ENCODE measurements around the gene R3HDM2. TPM values are rescaled to one million over a fixed set of nuclear protein-coding genes. Genes with fewer than 3 reads are reported as not detected.

The R3HDM2 gene
- total RNA-seq, 1 experiment from 2014 or later: 45.4 TPM

GRCh38 chr12:57211791-57212700 lies 218.8 kb downstream of the R3HDM2 start:
- intact Hi-C loops (cut with micrococcal nuclease): loop anchor here (2.0 kb wide), 1 partner anchor 241 kb away; no protein-coding TSS in a partner anchor
- Histone ChIP-seq H3K36me3 (ENCODE audit: control insufficient read depth in 1 of 2, insufficient read depth in 2 of 2, low read length in 2 of 2) (no peaks in the 10 kb centered on the region), H3K4me1 (ENCODE audit: control insufficient read depth in 1 of 2, insufficient read depth in 2 of 2, low read length in 2 of 2) (peaks cover 17 to 35% of the 10 kb centered on the region in 2 experiments), H3K27ac (ENCODE audit: low read depth, low read length) (no peak overlapping the region), H4K20me1 (ENCODE audit: insufficient read depth) (no peaks in the 10 kb centered on the region), H3K9ac (ENCODE audit: low read length) (no peak overlapping the region), H3K27me3 (ENCODE audit: insufficient read depth, low read length) (no peaks in the 10 kb centered on the region), H3K9me2 (ENCODE audit: insufficient read depth) (no peaks in the 10 kb centered on the region), H2AFZ (ENCODE audit: low read depth, low read length, poor library complexity, severe bottlenecking) (no peak overlapping the region), H3K4me2 (ENCODE audit: low read length) (no peak overlapping the region), H3K79me2 (ENCODE audit: insufficient read depth, low read length) (no peaks in the 10 kb centered on the region), H3K9me3 (ENCODE audit: control insufficient read depth in 1 of 2, insufficient read depth in 1 of 2, low read depth in 1 of 2, low read length in 2 of 2) (no peaks in the 10 kb centered on the region), H3K4me3 (replicated peaks in 1 of 2; ENCODE audit: low read depth in 1 of 2, low read length in 2 of 2) (no peak overlapping the region)
- ChIA-PET RAD21 (ENCODE audit: low non-redundant PET in 1 of 2, low total read pairs in 2 of 2, uncharacterized antibody in 2 of 2, unreplicated experiment in 2 of 2) (no interaction called here), POLR2A (no interaction called here), CTCF (interaction anchor here (2.4 to 4.2 kb wide), 4 partner anchors 27 to 243 kb away, joined by 17 to 103 read pairs (median 32); partner anchors contain the start of gene INHBE)
- DNase-seq (ENCODE audit: low read depth, low spot score) (no peak), ATAC-seq (no peak)
- BruUV-seq (replicated peaks): no TSS peak
- TF ChIP-seq EGR1 (IDR thresholded peaks at IDR 0.05; ENCODE audit: low read depth): no peak
- no peak for TF ChIP-seq SRF (IDR thresholded peaks at IDR 0.05; ENCODE audit: low read depth)
- no peak for TF ChIP-seq CEBPB (IDR thresholded peaks at IDR 0.05; ENCODE audit: low read depth)
- no peak for TF ChIP-seq POLR2AphosphoS5 (IDR thresholded peaks at IDR 0.05; ENCODE audit: low read depth, low read length)
- no peak for TF ChIP-seq ZNF274 (IDR thresholded peaks at IDR 0.05; ENCODE audit: low read depth, low read length)
- no peak for TF ChIP-seq FOSL1 (IDR thresholded peaks at IDR 0.05; ENCODE audit: low read depth)
- no peak for TF ChIP-seq RAD21 (IDR thresholded peaks at IDR 0.05; ENCODE audit: low read depth)
- TF ChIP-seq, protein P1, sequence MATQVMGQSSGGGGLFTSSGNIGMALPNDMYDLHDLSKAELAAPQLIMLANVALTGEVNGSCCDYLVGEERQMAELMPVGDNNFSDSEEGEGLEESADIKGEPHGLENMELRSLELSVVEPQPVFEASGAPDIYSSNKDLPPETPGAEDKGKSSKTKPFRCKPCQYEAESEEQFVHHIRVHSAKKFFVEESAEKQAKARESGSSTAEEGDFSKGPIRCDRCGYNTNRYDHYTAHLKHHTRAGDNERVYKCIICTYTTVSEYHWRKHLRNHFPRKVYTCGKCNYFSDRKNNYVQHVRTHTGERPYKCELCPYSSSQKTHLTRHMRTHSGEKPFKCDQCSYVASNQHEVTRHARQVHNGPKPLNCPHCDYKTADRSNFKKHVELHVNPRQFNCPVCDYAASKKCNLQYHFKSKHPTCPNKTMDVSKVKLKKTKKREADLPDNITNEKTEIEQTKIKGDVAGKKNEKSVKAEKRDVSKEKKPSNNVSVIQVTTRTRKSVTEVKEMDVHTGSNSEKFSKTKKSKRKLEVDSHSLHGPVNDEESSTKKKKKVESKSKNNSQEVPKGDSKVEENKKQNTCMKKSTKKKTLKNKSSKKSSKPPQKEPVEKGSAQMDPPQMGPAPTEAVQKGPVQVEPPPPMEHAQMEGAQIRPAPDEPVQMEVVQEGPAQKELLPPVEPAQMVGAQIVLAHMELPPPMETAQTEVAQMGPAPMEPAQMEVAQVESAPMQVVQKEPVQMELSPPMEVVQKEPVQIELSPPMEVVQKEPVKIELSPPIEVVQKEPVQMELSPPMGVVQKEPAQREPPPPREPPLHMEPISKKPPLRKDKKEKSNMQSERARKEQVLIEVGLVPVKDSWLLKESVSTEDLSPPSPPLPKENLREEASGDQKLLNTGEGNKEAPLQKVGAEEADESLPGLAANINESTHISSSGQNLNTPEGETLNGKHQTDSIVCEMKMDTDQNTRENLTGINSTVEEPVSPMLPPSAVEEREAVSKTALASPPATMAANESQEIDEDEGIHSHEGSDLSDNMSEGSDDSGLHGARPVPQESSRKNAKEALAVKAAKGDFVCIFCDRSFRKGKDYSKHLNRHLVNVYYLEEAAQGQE (IDR thresholded peaks at IDR 0.05; ENCODE audit: low read depth): no peak
- no peak for TF ChIP-seq EZH2phosphoT487 (IDR thresholded peaks at IDR 0.05; ENCODE audit: borderline replicate concordance)
- TF ChIP-seq POLR2A (IDR thresholded peaks at IDR 0.05; ENCODE audit: borderline replicate concordance, extremely low read depth, insufficient read depth, insufficient read length): no peak
- no peak for TF ChIP-seq SP1 (IDR thresholded peaks at IDR 0.05; ENCODE audit: low read depth)
- TF ChIP-seq JUND (IDR thresholded peaks at IDR 0.05): no peak
- TF ChIP-seq ELF1 (IDR thresholded peaks at IDR 0.05; ENCODE audit: borderline replicate concordance, low read depth): no peak
- no peak for TF ChIP-seq ZBTB33 (IDR thresholded peaks at IDR 0.05; ENCODE audit: extremely low read depth, insufficient replicate concordance, low read length)
- TF ChIP-seq, protein P2, sequence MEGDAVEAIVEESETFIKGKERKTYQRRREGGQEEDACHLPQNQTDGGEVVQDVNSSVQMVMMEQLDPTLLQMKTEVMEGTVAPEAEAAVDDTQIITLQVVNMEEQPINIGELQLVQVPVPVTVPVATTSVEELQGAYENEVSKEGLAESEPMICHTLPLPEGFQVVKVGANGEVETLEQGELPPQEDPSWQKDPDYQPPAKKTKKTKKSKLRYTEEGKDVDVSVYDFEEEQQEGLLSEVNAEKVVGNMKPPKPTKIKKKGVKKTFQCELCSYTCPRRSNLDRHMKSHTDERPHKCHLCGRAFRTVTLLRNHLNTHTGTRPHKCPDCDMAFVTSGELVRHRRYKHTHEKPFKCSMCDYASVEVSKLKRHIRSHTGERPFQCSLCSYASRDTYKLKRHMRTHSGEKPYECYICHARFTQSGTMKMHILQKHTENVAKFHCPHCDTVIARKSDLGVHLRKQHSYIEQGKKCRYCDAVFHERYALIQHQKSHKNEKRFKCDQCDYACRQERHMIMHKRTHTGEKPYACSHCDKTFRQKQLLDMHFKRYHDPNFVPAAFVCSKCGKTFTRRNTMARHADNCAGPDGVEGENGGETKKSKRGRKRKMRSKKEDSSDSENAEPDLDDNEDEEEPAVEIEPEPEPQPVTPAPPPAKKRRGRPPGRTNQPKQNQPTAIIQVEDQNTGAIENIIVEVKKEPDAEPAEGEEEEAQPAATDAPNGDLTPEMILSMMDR (IDR thresholded peaks at IDR 0.05 in 2 of 3, conservative IDR thresholded peaks at IDR 0.05 in 1 of 3; ENCODE audit: borderline replicate concordance in 1 of 3, insufficient read depth in 1 of 3, low read depth in 2 of 3, low read length in 2 of 3): no peak
- no peak for TF ChIP-seq EZH2 (IDR thresholded peaks at IDR 0.05)
- TF ChIP-seq MAX (IDR thresholded peaks at IDR 0.05): no peak

Data from HCT116 (cell line).